Stomach smooth muscle (tissue), 2 donors: ENCODE data around the gene SLC1A6.
"Not testable (repeated sequence)": the region's sequence is repeated elsewhere in the genome, so short reads cannot be mapped to it uniquely, and the experiment has no call there.

Experiments
- H3K27ac ChIP-seq: one replicate; pipeline ENCODE4 v1.7.0; 2013; ENCODE audit warnings: mild to moderate bottlenecking, low read length, inconsistent platforms
- H3K27me3 ChIP-seq, 2 donors: one replicate each; pipeline ENCODE4 v1.7.0; 2013; ENCODE audit warnings: low read length in 2 of 2; ENCODE audit not compliant: insufficient read depth in 2 of 2, control insufficient read depth in 1 of 2
- H3K36me3 ChIP-seq, 2 donors: one replicate each; pipeline ENCODE4 v1.7.0; 2013; ENCODE audit warnings: low read length in 2 of 2; ENCODE audit not compliant: control insufficient read depth in 2 of 2, insufficient read depth in 2 of 2
- H3K4me1 ChIP-seq: one replicate; pipeline ENCODE4 v1.7.0; 2013; ENCODE audit warnings: low read length; ENCODE audit not compliant: control insufficient read depth, insufficient read depth
- H3K4me3 ChIP-seq, 2 donors: one replicate each; pipeline ENCODE4 v1.7.0; 2013; ENCODE audit warnings: low read length in 2 of 2
- H3K9ac ChIP-seq, 2 donors: one replicate each; pipeline ENCODE4 v1.7.0; 2013; ENCODE audit warnings: low read length in 2 of 2, mild to moderate bottlenecking in 1 of 2
- H3K9me3 ChIP-seq, 2 donors: one replicate each; pipeline ENCODE4 v1.7.0; 2013; ENCODE audit warnings: low read length in 2 of 2; ENCODE audit not compliant: control insufficient read depth in 2 of 2
- donor health status: healthy.
- donor health status: Pancreatic carcinoma.

Gene SLC1A6

GRCh38 chr19:14979476-14980255 is at the start of gene SLC1A6:
Gene SLC1A6 (minus strand): TSS chr19:14979864. CDS start chr19:14972910, 6,954 bp downstream.
- Histone ChIP-seq H3K27ac (no peak within 1 kb of the TSS), H3K9me3 (peaks cover 0 to 2% of the 10 kb centered on the region in 2 donors), H3K27me3 (peaks cover 24 to 32% of the 10 kb centered on the region in 2 donors), H3K9ac (no peak within 1 kb of the TSS), H3K4me3 (no peak within 1 kb of the TSS), H3K36me3 (no peaks in the 10 kb centered on the region), H3K4me1 (no peaks in the 10 kb centered on the region)

DNA sequence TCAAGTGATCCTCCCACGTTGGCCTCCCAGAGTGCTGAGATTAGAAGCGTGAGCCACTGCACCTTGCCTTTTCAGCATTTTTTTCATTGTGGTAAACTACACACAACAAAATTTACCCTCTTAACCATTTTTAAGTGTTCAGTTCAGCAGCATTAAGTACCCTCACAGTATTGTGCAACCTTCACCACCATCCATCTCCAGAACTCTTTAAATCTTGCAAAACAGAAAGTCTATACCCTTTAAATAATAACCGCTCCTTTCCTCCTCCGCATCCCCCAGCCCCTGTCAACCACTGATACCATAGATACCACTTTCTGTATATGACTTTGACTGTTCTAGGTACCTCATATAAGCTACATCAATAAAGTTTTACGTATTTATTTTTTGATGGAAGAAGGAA is 48.8 kb upstream of the SLC1A6 start:
- Histone ChIP-seq H3K27ac (no peak overlapping the region), H3K4me1 (no peaks in the 10 kb centered on the region), H3K36me3 (no peaks in the 10 kb centered on the region), H3K9ac (no peak overlapping the region), H3K27me3 (peaks cover 0 to 11% of the 10 kb centered on the region in 2 donors), H3K9me3 (no peaks in the 10 kb centered on the region), H3K4me3 (no peak overlapping the region)

- H3K4me1 ChIP-seq: no peaks in the 10 kb centered on the region
- no peaks in the 10 kb centered on the region for H3K36me3 ChIP-seq
- H3K27ac ChIP-seq: no peak overlapping the region
- H3K27me3 ChIP-seq: peaks cover 3 to 18% of the 10 kb centered on the region in 2 donors
- H3K9me3 ChIP-seq: no peaks in the 10 kb centered on the region
- H3K4me3 ChIP-seq: no peak overlapping the region
- H3K9ac ChIP-seq: no peak overlapping the region
Measured at GRCh38 chr19:15025217-15025616, 45.6 kb upstream of the SLC1A6 start.

DNA sequence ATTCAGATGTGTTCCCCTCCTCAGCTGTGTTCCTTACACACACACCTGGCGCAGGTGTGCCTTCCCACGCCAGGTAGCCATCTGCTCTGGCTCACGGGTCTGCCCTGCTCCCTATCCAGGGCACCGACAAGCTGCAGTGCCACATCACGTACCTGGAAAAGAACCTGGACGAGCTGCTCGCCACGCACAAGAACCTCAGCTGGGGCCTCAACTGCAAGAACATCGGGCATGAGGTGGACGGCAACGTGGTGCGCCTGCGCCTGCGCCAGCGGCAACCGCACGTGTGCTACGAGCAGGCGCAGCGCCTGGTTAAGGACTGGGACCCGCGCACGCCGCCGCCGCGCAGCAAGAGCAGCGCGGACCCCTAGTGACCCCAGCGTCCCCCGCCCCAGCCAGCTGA is 43.1 kb upstream of the SLC1A6 start:
- Histone ChIP-seq H3K4me3 (no peak overlapping the region), H3K36me3 (no peaks in the 10 kb centered on the region), H3K4me1 (no peaks in the 10 kb centered on the region), H3K27me3 (peaks cover 3 to 18% of the 10 kb centered on the region in 2 donors), H3K9ac (no peak overlapping the region), H3K27ac (no peak overlapping the region), H3K9me3 (no peaks in the 10 kb centered on the region)

DNA sequence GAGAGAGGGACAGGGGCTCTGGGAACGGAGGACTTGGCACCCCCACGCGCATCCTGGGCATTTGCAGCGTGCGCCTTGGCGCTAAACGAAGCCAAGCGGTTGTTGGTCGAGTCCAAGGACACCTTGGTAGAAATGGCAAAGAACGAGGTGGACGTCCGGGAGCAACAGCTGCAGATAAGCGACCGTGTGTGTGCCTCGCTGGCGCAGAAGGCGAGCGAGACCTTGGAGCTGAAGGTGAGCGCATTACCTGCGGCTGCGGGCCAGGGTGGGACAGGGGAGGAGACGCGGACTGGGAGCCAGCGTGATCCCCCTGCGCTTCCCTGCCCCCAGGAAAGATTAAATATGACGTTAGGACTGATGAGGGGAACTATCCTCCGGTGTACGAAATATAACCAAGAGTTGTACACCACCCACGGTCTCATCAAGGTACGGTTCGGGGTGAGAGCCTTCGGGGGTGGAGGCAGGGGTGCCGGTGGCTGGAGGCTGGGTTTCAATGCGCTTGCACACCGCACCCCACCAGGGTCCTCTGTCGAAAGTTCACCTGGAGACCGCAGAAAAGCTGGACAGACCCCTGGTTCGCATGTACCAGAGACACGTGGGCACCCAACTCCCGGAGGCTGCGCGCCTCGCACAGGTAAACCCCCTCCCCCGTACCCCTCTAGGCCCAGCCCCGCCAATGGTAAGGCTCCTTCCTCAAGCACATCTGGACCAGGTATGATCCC is 41.8 kb upstream of the SLC1A6 start:
- Histone ChIP-seq H3K4me1 (no peaks in the 10 kb centered on the region), H3K27me3 (peaks cover 5 to 16% of the 10 kb centered on the region in 2 donors), H3K9ac (no peak overlapping the region), H3K27ac (no peak overlapping the region), H3K9me3 (no peaks in the 10 kb centered on the region), H3K4me3 (no peak overlapping the region), H3K36me3 (no peaks in the 10 kb centered on the region)

GRCh38 chr19:15018836-15019235 is 39.2 kb upstream of the SLC1A6 start:
- H3K27ac ChIP-seq, H3K4me1 ChIP-seq, H3K4me3 ChIP-seq, H3K9me3 ChIP-seq, H3K9ac ChIP-seq, H3K36me3 ChIP-seq: not testable (repeated sequence)
- H3K27me3 ChIP-seq: peaks cover 5 to 11% of the 10 kb centered on the region in 2 donors

- peaks cover 10 to 11% of the 10 kb centered on the region in 2 donors for H3K27me3 ChIP-seq
- H3K9ac ChIP-seq: no peak overlapping the region
- no peaks in the 10 kb centered on the region for H3K9me3 ChIP-seq
- no peaks in the 10 kb centered on the region for H3K4me1 ChIP-seq
- H3K36me3 ChIP-seq: no peaks in the 10 kb centered on the region
- H3K27ac ChIP-seq: no peak overlapping the region
- H3K4me3 ChIP-seq: no peak overlapping the region
Measured at GRCh38 chr19:15015946-15016542, 36.4 kb upstream of the SLC1A6 start.

DNA sequence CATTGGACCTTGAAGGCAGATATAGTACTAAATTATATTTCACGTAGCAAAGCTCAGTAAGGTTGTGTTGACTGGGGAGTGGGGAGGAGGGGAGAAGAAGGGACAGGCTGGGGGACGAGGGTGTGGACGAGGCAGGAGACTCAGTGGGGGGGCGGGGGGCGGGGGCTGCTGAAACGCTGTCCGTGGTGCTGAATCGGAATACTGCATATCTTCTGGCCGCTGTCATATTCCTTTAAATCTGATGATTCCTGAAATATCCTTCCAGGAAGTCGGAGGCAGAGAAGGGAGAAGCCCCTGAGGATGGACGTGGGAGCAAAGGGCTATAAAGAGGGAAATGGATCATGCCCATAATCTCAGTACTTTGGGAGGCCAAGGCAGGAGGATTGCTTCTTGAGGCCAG is 34.9 kb upstream of the SLC1A6 start:
- peaks cover 13 to 18% of the 10 kb centered on the region in 2 donors for H3K27me3 ChIP-seq

GRCh38 chr19:15010501-15011300 is 31.0 kb upstream of the SLC1A6 start:
- H3K36me3 ChIP-seq: no peaks in the 10 kb centered on the region
- no peak overlapping the region for H3K9ac ChIP-seq
- H3K27ac ChIP-seq: no peak overlapping the region
- H3K27me3 ChIP-seq: peaks cover 10 to 23% of the 10 kb centered on the region in 2 donors
- H3K4me1 ChIP-seq: no peaks in the 10 kb centered on the region
- no peak overlapping the region for H3K4me3 ChIP-seq
- no peaks in the 10 kb centered on the region for H3K9me3 ChIP-seq

More for the DNA sequence above, 34.9 kb upstream of the SLC1A6 start:
- Histone ChIP-seq H3K27ac (no peak overlapping the region), H3K4me1 (no peaks in the 10 kb centered on the region), H3K9me3 (no peaks in the 10 kb centered on the region), H3K9ac (no peak overlapping the region), H3K4me3 (no peak overlapping the region), H3K36me3 (no peaks in the 10 kb centered on the region)

DNA sequence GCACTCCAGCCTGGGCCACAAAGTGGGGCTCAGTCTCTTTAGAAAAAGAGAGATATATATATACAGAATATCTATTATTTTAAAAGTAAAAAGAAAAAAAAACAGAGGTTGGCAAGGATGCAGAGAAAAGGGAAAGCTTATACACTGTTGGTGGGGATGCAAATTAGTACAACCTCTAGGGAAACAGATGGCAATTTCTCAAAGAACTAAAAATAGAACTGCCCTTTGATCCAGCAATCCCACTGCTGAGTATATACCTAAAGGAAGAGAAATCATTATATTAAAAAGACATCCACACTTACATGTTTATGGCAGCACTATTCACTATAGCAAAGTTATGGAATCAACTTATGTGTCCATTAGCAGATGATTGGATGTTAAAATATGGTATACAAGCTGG is 28.6 kb upstream of the SLC1A6 start:
- Histone ChIP-seq H3K9me3 (no peaks in the 10 kb centered on the region), H3K27me3 (peaks cover 7 to 24% of the 10 kb centered on the region in 2 donors), H3K9ac (no peak overlapping the region), H3K36me3 (no peaks in the 10 kb centered on the region), H3K4me3 (no peak overlapping the region), H3K4me1 (no peaks in the 10 kb centered on the region), H3K27ac (no peak overlapping the region)
